Neuronal stem cell (in vitro differentiated cells): ENCODE results near the gene POLD4.
A peak's percentile ranks its signal among the peaks of the same experiment; 100 is the strongest.

Experiments
- DNase-seq: peaks from one replicate; pipeline ENCODE4 v3.0.0-alpha.2; 2013; ENCODE audit warnings: low spot score
- H2AFZ ChIP-seq: one replicate; pipeline ENCODE4 v1.6.1; 2013; ENCODE audit warnings: mild to moderate bottlenecking, low read length, inconsistent platforms
- H2AK5ac ChIP-seq: 2 replicates; pipeline ENCODE4 v1.6.1; 2013; ENCODE audit warnings: low read depth, mild to moderate bottlenecking, inconsistent platforms, low read length, moderate library complexity, mixed read lengths
- H2BK120ac ChIP-seq: 2 replicates; pipeline ENCODE4 v1.6.1; 2013; ENCODE audit warnings: low read depth, mild to moderate bottlenecking, inconsistent platforms, low read length, moderate library complexity, mixed read lengths
- H2BK12ac ChIP-seq: one replicate; pipeline ENCODE4 v1.6.1; 2013; ENCODE audit warnings: low read length, inconsistent platforms
- H2BK15ac ChIP-seq: 2 replicates; pipeline ENCODE4 v1.6.1; 2013; ENCODE audit warnings: mild to moderate bottlenecking, low read length, inconsistent platforms, mixed read lengths
- H2BK5ac ChIP-seq: one replicate; pipeline ENCODE4 v1.6.1; 2013; ENCODE audit warnings: inconsistent platforms, mild to moderate bottlenecking, low read length, moderate library complexity
- H3K14ac ChIP-seq: one replicate; pipeline ENCODE4 v1.6.1; 2013; ENCODE audit warnings: low read length, inconsistent platforms
- H3K18ac ChIP-seq: 2 replicates; pipeline ENCODE4 v1.6.1; 2013; ENCODE audit warnings: low read length, inconsistent platforms
- H3K23ac ChIP-seq: 2 replicates; pipeline ENCODE4 v1.6.1; 2013; ENCODE audit warnings: low read depth, mild to moderate bottlenecking, mixed read lengths, low read length, inconsistent platforms; ENCODE audit not compliant: poor library complexity
- H3K27ac ChIP-seq: replicated peaks from 3 replicates; pipeline ENCODE4 v1.5.1; 2013; ENCODE audit warnings: low read length, inconsistent platforms
- H3K27me3 ChIP-seq, 3 experiments: 2 replicates each; pipeline ENCODE4 v1.6.1; 2013; ENCODE audit warnings: low read length in 3 of 3, mild to moderate bottlenecking in 2 of 3, inconsistent platforms in 1 of 3, low read depth in 1 of 3, mixed read lengths in 1 of 3, moderate library complexity in 1 of 3; ENCODE audit not compliant: control insufficient read depth in 3 of 3, insufficient read depth in 3 of 3
- H3K36me3 ChIP-seq, 2 donors: replicated peaks in 1 of 2; 2 replicates each; pipeline ENCODE4 v1.6.1; 2013; ENCODE audit warnings: low read length in 2 of 2; ENCODE audit not compliant: control insufficient read depth in 2 of 2, insufficient read depth in 2 of 2
- H3K4ac ChIP-seq: 2 replicates; pipeline ENCODE4 v1.6.1; 2013; ENCODE audit warnings: inconsistent platforms, mild to moderate bottlenecking, low read length, moderate library complexity
- H3K4me1 ChIP-seq, 2 donors: 1 replicate in 1 of 2; 2 replicates in 1 of 2; pipeline ENCODE4 v1.6.1; 2013; ENCODE audit warnings: low read length in 2 of 2, low read depth in 1 of 2; ENCODE audit not compliant: control insufficient read depth in 2 of 2, insufficient read depth in 1 of 2
- H3K4me2 ChIP-seq: one replicate; pipeline ENCODE4 v1.6.1; 2013; ENCODE audit warnings: mild to moderate bottlenecking, low read length, inconsistent platforms; ENCODE audit not compliant: insufficient read depth, poor library complexity, severe bottlenecking
- H3K4me3 ChIP-seq, 2 donors: 2 replicates each; pipeline ENCODE4 v1.5.1; 2013; ENCODE audit warnings: low read length in 2 of 2, mild to moderate bottlenecking in 2 of 2, inconsistent platforms in 1 of 2, moderate library complexity in 1 of 2
- H3K79me1 ChIP-seq: one replicate; pipeline ENCODE4 v1.6.1; 2013; ENCODE audit warnings: low read depth, mild to moderate bottlenecking, inconsistent platforms, low read length, moderate library complexity
- H3K9ac ChIP-seq: one replicate; pipeline ENCODE4 v1.6.1; 2013; ENCODE audit warnings: mild to moderate bottlenecking, low read depth, low read length, inconsistent platforms; ENCODE audit not compliant: poor library complexity
- H3K9me3 ChIP-seq, 2 donors: replicated peaks in 1 of 2; 2 replicates each; pipeline versions ENCODE3 to v1.6.1; 2013; ENCODE audit warnings: low read length in 2 of 2, mild to moderate bottlenecking in 2 of 2, inconsistent platforms in 1 of 2, low read depth in 1 of 2, mixed read lengths in 1 of 2, moderate library complexity in 1 of 2; ENCODE audit not compliant: control insufficient read depth in 2 of 2, insufficient read depth in 1 of 2
- H4K8ac ChIP-seq: one replicate; pipeline ENCODE4 v1.6.1; 2013; ENCODE audit warnings: low read depth, mild to moderate bottlenecking, inconsistent platforms, low read length, moderate library complexity
- H4K91ac ChIP-seq: one replicate; pipeline ENCODE4 v1.6.1; 2013; ENCODE audit warnings: low read length, low read depth, mild to moderate bottlenecking, inconsistent platforms; ENCODE audit not compliant: poor library complexity
- WGBS, 2 donors: extraction: QIAGEN DNeasy Blood & Tissue Kit; methylation state at CpG; one replicate each; pipeline ENCODE4 v1.1.7; 2013; ENCODE audit warnings: missing lambda C conversion rate in 2 of 2, mixed read lengths in 1 of 2; ENCODE audit not compliant: insufficient read length in 2 of 2, insufficient replicate concordance in 1 of 2; ENCODE audit errors: extremely low coverage in 2 of 2; 5-methylcytosine and 5-hydroxymethylcytosine counted together

The POLD4 gene

DNA sequence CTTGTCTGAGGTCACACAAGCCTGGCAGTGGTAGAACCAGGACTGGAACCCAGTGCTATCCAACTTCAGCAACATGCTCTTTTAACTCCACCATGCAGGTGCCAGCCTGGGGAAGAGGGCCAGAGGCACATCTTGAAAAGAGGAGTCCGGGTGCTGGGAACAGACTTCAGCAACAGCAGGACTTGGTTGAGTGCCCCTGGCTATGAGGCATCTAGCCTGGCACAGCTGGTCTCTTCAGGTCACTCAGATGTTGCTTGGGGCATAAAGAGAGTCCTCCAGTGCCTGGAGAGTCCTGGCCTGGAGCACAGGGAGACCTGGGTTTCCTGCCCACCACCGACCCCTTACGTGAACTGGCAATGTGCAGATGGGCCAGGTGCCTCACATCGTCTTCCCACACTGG, 25.2 kb upstream of the POLD4 start:
- Histone ChIP-seq H3K4me2 (no peak overlapping the region), H4K8ac (no peak overlapping the region), H2BK5ac (peak overlapping the region; percentile 66), H3K14ac (no peak overlapping the region), H3K4ac (no peak overlapping the region), H3K36me3 (no peaks in the 10 kb centered on the region), H4K91ac (peak overlapping the region; percentile 72), H2BK15ac (peak overlapping the region; percentile 78), H2BK12ac (peak overlapping the region; percentile 41), H3K9me3 (no peaks in the 10 kb centered on the region), H3K4me3 (no peak overlapping the region), H3K27ac (no peak overlapping the region), H3K23ac (no peak overlapping the region), H2AK5ac (peak overlapping the region; percentile 88), H3K9ac (peak overlapping the region; percentile 12), H2BK120ac (no peak overlapping the region), H2AFZ (no peak overlapping the region), H3K18ac (peak overlapping the region; percentile 38), H3K79me1 (no peaks in the 10 kb centered on the region), H3K4me1 (peaks cover 29 to 31% of the 10 kb centered on the region in 2 donors), H3K27me3 (peaks cover 0 to 6% (median 0%) of the 10 kb centered on the region in 3 experiments)
- WGBS, 2 donors: no CpG with 5 or more reads among the region's 4 CpGs
- DNase-seq: no peak

DNA sequence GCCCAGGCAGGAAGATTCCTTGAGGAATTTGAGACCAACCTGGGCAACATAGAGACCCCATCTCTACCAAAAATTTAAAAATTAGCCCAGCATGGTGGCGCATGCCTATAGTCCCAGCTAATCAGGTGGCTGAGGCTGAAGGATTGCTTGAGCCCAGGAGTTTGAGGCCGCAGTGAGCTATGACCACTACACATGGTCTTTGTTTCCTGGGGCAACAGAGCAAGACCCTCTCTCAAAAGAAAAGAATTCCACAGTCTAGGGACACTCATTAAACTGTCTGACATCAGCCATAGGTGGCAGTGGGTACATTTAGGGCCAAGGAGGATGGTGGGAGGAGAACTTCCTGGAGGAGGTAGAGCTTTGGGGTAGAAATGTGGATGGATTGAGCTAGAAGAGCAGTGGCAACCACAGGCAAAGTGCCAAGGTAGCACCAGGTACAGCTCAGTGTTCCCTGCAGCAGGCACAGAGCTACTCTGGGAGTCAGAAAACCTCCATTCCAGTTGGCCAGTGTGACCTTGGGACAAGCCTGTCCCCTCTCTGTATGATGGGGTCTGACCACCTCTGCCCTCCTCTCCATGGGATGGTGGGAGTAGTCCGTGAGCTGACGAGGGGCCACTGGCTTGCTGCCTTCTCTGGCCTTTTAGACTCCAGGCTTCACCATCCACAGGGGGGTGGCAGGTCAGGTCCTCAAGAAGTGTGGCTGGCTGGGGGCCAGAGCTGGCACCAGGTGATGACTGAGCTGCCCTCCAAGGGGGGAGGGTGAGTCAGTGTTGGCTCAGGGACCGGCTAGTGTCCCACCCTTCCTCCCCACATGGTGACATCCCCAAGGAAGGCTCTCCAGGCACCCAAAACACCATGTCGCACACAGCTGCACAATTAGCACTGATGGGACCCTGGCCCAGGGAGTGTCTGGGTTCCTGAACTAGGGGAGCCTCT, 23.8 kb upstream of the POLD4 start:
- Histone ChIP-seq H3K27me3 (peaks cover 0 to 6% (median 0%) of the 10 kb centered on the region in 3 experiments), H2BK12ac (peak overlapping the region; percentile 77), H3K14ac (no peak overlapping the region), H3K18ac (peak overlapping the region; percentile 76), H3K79me1 (peaks cover 2% of the 10 kb centered on the region), H4K8ac (no peak overlapping the region), H3K4me1 (peaks cover 29 to 33% of the 10 kb centered on the region in 2 donors), H2BK120ac (no peak overlapping the region), H2AK5ac (peak overlapping the region; percentile 8), H3K4me2 (no peak overlapping the region), H3K23ac (peak overlapping the region; percentile 59), H3K4ac (no peak overlapping the region), H2BK15ac (peak overlapping the region; percentile 17), H3K9me3 (no peaks in the 10 kb centered on the region), H3K4me3 (no peak overlapping the region), H3K9ac (no peak overlapping the region), H4K91ac (no peak overlapping the region), H2BK5ac (peak overlapping the region; percentile 88), H2AFZ (no peak overlapping the region), H3K27ac (no peak overlapping the region), H3K36me3 (no peaks in the 10 kb centered on the region)
- no CpG with 5 or more reads among the region's 6 CpGs for WGBS, 2 donors
- DNase-seq: no peak

DNA sequence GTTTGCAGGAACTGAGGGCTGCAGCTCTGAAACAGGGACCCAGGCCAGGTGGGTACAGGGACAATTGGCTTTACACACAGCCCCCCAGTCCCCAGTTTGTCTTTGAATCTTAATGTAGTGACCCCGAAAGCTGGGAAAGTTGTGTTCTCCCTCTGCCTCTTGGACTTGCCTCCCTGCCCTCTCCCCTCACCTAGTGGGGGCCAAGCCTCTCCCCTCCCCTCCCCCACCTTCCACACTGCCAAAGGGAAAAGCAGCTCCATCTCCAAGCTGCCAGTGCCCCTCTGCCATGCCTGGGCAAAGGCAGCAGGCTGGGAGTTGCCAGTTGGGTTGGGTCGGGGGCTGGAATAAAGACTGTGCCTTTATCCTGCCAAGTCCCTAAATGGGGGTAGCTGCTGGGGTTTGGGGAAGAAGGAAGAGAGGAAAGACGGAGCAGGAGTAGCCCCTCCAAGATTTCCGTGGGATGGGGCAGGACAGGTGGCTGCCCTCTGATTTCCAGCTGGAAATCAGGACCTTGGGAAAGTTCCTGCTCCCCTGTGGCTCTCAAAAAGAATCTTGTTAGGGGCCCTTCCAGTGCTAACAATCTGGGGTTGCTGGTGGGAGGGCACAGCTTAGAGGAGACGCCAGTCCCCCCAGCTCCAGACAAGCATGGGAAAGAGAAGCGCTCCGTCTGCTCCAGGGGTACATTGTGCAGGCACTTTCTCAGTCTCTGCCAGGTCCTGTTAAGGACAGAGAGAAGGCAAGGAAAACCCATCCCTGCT, 22.9 kb upstream of the POLD4 start:
- Histone ChIP-seq H3K4ac (peak overlapping the region; percentile 32), H3K79me1 (peaks cover 8% of the 10 kb centered on the region), H3K18ac (peak overlapping the region; percentile 93), H3K9ac (peak overlapping the region; percentile 78), H3K36me3 (no peaks in the 10 kb centered on the region), H3K27ac (no peak overlapping the region), H2BK15ac (peak overlapping the region; percentile 96), H2AFZ (peak overlapping the region; percentile 83), H3K4me2 (peak overlapping the region; percentile 52), H2BK120ac (peak overlapping the region; percentile 97), H3K4me3 (no peak overlapping the region), H2BK5ac (peak overlapping the region; percentile 84), H3K4me1 (peaks cover 37 to 42% of the 10 kb centered on the region in 2 donors), H2BK12ac (peak overlapping the region; percentile 95), H4K91ac (no peak overlapping the region), H3K14ac (peak overlapping the region; percentile 98), H2AK5ac (peak overlapping the region; percentile 91), H3K23ac (no peak overlapping the region), H3K27me3 (peaks cover 0 to 10% (median 0%) of the 10 kb centered on the region in 3 experiments), H3K9me3 (no peaks in the 10 kb centered on the region), H4K8ac (no peak overlapping the region)
- WGBS, 2 donors: no CpG with 5 or more reads among the region's 7 CpGs
- no peak for DNase-seq
